ENCODE measurements around the gene PRKAG2. TPM values are rescaled to one million over a fixed set of nuclear protein-coding genes. Genes with fewer than 3 reads are reported as not detected.
A peak's percentile ranks its signal among the peaks of the same experiment; 100 is the strongest.

PRKAG2 gene
- total RNA-seq, 1 donor from 2014 or later = 13.5 TPM

DNA sequence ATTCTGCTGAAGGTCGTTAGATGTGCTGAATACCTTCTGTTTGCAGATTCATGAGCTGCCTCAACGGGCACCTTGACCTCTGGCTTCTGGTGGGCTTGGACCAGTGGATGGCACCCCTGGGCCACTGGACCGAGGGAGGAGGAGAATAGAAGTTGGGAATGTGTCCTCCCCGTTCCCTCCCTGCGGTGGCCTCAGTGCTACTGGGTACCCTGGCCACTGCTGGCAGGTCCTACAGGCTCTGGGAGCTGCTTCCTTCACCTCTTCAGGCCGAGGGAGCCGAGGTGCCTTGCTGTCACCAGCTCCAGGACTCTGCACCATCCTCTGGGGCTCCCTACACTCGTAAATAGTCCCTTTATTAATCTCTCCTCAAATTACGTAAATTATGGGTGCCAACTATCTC lies 47.1 kb upstream of the PRKAG2 start:
- Mint-ChIP-seq H3K27me3 (ENCODE audit: unreplicated experiment) (peaks cover 19% of the 10 kb centered on the region), H3K4me3 (ENCODE audit: unreplicated experiment) (no peak overlapping the region), H3K27ac (ENCODE audit: unreplicated experiment) (no peak overlapping the region), H3K4me1 (ENCODE audit: unreplicated experiment) (no peaks in the 10 kb centered on the region), H3K36me3 (ENCODE audit: unreplicated experiment) (no peaks in the 10 kb centered on the region), H3K9me3 (ENCODE audit: unreplicated experiment) (no peaks in the 10 kb centered on the region)
- TF ChIP-seq, protein P1, sequence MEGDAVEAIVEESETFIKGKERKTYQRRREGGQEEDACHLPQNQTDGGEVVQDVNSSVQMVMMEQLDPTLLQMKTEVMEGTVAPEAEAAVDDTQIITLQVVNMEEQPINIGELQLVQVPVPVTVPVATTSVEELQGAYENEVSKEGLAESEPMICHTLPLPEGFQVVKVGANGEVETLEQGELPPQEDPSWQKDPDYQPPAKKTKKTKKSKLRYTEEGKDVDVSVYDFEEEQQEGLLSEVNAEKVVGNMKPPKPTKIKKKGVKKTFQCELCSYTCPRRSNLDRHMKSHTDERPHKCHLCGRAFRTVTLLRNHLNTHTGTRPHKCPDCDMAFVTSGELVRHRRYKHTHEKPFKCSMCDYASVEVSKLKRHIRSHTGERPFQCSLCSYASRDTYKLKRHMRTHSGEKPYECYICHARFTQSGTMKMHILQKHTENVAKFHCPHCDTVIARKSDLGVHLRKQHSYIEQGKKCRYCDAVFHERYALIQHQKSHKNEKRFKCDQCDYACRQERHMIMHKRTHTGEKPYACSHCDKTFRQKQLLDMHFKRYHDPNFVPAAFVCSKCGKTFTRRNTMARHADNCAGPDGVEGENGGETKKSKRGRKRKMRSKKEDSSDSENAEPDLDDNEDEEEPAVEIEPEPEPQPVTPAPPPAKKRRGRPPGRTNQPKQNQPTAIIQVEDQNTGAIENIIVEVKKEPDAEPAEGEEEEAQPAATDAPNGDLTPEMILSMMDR (IDR thresholded peaks at IDR 0.05) = no peak
- peak; percentile 76 for DNase-seq (ENCODE audit: extremely low spot score, unreplicated experiment)

DNA sequence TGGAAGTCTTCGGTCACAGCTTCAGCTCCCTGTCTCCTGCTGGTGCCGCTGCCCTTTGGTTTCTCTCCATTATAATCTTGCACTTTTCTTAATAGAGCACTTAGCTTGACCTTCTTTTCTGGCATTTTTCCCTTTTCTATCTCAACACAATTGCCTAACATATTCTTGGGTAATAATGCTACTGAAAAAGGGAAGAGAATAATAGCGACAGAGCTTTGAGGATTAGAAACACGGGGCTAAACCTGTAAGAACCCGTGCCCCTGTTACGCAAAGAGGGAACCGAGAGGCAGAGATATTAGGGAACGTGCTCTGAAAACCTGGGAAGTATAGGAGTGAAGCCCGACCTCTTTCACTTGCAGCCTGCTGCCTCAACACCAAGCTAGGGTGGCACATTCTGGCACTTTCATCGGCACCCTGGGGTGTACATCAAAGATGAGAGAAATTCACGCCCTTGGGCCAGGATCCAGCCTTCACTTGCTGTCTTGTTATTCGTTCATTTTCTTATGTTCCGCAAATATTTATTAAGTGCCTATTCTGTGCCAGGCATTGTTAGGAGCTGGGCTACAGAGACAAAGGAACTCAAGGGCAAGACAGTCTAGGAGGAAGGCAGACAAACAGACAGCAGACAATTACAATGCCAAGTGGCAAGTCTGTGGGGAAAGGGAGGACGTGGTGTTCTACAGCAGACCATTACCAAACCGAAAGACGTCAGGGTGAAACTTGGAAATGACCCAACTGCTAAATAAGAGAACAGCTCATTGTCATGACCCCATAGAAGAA lies 46.4 kb upstream of the PRKAG2 start:
- no peaks in the 10 kb centered on the region for H3K9me3 Mint-ChIP-seq (ENCODE audit: unreplicated experiment)
- DNase-seq (ENCODE audit: extremely low spot score, unreplicated experiment) = peak; percentile 51
- H3K27ac Mint-ChIP-seq (ENCODE audit: unreplicated experiment) = no peak overlapping the region
- TF ChIP-seq, protein P1 (IDR thresholded peaks at IDR 0.05) = no peak
- H3K4me3 Mint-ChIP-seq (ENCODE audit: unreplicated experiment) = no peak overlapping the region
- no peaks in the 10 kb centered on the region for H3K4me1 Mint-ChIP-seq (ENCODE audit: unreplicated experiment)
- H3K27me3 Mint-ChIP-seq (ENCODE audit: unreplicated experiment) = peaks cover 24% of the 10 kb centered on the region
- H3K36me3 Mint-ChIP-seq (ENCODE audit: unreplicated experiment) = no peaks in the 10 kb centered on the region

DNA sequence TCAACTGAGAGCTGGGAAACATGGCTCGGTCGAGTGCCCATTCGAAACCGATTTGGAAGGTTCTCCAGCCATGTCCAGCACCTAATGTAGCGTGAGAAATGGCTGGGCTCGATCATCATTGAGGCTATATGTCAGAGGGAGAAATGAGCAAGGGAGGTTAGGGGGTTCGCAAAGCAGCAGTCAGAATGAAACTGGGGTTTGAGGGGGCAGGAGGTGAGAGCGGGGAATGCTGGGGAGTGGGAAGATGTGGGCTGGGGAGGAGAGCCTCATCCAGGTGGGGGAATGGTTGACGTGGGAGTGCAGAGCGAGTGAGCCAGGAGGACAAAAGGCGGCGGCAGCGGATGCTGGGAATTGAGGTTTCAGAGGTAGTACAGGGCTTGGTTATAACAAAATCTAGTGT lies 44.5 kb upstream of the PRKAG2 start:
- peaks cover 27% of the 10 kb centered on the region for H3K27me3 Mint-ChIP-seq (ENCODE audit: unreplicated experiment)
- H3K27ac Mint-ChIP-seq (ENCODE audit: unreplicated experiment) = no peak overlapping the region
- no peaks in the 10 kb centered on the region for H3K9me3 Mint-ChIP-seq (ENCODE audit: unreplicated experiment)
- no peaks in the 10 kb centered on the region for H3K36me3 Mint-ChIP-seq (ENCODE audit: unreplicated experiment)
- DNase-seq (ENCODE audit: extremely low spot score, unreplicated experiment) = peak; percentile 63
- TF ChIP-seq, protein P1 (IDR thresholded peaks at IDR 0.05) = no peak
- no peaks in the 10 kb centered on the region for H3K4me1 Mint-ChIP-seq (ENCODE audit: unreplicated experiment)
- H3K4me3 Mint-ChIP-seq (ENCODE audit: unreplicated experiment) = no peak overlapping the region

DNA sequence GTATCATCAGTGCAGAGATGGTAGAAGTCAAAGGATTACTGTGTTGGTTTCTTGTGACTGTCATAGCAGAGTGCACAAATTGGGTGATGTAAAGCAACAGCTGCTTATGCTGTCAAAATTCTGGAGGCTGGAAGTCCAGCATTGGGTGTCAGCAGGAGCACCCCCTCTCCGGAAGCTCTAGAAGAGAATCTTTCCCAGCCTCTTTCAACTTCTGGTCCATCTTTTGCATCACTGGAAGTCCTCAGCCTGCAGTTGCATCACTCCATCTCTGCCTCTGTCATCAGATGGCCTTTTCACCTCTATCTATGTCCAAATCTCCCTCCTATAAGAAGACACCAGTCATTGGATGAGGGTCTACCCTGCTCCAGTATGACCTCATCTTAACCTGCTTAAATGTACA lies 43.6 kb upstream of the PRKAG2 start:
- peak; percentile 13 for DNase-seq (ENCODE audit: extremely low spot score, unreplicated experiment)
- H3K27ac Mint-ChIP-seq (ENCODE audit: unreplicated experiment) = no peak overlapping the region
- no peak overlapping the region for H3K4me3 Mint-ChIP-seq (ENCODE audit: unreplicated experiment)
- H3K36me3 Mint-ChIP-seq (ENCODE audit: unreplicated experiment) = no peaks in the 10 kb centered on the region
- TF ChIP-seq, protein P1 (IDR thresholded peaks at IDR 0.05) = no peak
- H3K9me3 Mint-ChIP-seq (ENCODE audit: unreplicated experiment) = no peaks in the 10 kb centered on the region
- H3K4me1 Mint-ChIP-seq (ENCODE audit: unreplicated experiment) = no peaks in the 10 kb centered on the region
- H3K27me3 Mint-ChIP-seq (ENCODE audit: unreplicated experiment) = peaks cover 32% of the 10 kb centered on the region

DNA sequence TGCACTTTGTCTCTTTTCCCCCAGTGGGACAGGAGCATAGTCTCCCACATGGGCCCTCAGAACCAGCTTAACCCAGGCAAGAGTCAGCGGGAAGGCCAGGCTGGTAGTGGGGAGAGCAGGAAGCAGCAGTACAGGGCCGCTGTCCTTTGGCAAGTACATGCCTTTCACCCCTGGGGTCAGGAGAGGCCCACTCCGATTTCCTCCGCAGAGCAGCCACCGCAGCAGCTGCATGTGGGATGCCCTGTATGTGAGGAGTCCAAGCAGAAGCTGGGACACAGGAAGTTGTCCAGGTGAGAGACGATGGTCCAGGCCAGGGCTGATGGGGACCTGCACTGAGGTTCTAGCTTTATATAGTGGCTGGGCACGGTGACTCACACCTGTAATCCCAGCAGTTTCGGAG lies 42.7 kb upstream of the PRKAG2 start:
- Mint-ChIP-seq H3K9me3 (ENCODE audit: unreplicated experiment) (peaks cover 5% of the 10 kb centered on the region), H3K27me3 (ENCODE audit: unreplicated experiment) (peaks cover 38% of the 10 kb centered on the region), H3K4me1 (ENCODE audit: unreplicated experiment) (no peaks in the 10 kb centered on the region), H3K36me3 (ENCODE audit: unreplicated experiment) (no peaks in the 10 kb centered on the region), H3K27ac (ENCODE audit: unreplicated experiment) (no peak overlapping the region), H3K4me3 (ENCODE audit: unreplicated experiment) (no peak overlapping the region)
- TF ChIP-seq, protein P1 (IDR thresholded peaks at IDR 0.05) = no peak
- DNase-seq (ENCODE audit: extremely low spot score, unreplicated experiment) = peak; percentile 73
